PC-9 (cell line): ENCODE data around the gene ETDA.

Experiments used
- EZH2 ChIP-seq: fragments of 200-600 bp; sonication (generic); IDR thresholded peaks from 2 replicates; pipeline ENCODE4 v1.8.0; 2017; ENCODE audit warnings: antibody characterized with exemption, low read depth
- TF ChIP-seq, protein P1 (sequence below): fragments of 200-600 bp; sonication (generic); conservative IDR thresholded peaks from 2 replicates; pipeline ENCODE4 v1.6.1; 2017; ENCODE audit warnings: mixed run types, antibody characterized with exemption, mild to moderate bottlenecking, moderate library complexity

- TF ChIP-seq, protein P1, sequence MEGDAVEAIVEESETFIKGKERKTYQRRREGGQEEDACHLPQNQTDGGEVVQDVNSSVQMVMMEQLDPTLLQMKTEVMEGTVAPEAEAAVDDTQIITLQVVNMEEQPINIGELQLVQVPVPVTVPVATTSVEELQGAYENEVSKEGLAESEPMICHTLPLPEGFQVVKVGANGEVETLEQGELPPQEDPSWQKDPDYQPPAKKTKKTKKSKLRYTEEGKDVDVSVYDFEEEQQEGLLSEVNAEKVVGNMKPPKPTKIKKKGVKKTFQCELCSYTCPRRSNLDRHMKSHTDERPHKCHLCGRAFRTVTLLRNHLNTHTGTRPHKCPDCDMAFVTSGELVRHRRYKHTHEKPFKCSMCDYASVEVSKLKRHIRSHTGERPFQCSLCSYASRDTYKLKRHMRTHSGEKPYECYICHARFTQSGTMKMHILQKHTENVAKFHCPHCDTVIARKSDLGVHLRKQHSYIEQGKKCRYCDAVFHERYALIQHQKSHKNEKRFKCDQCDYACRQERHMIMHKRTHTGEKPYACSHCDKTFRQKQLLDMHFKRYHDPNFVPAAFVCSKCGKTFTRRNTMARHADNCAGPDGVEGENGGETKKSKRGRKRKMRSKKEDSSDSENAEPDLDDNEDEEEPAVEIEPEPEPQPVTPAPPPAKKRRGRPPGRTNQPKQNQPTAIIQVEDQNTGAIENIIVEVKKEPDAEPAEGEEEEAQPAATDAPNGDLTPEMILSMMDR: no peak
- no peak for TF ChIP-seq EZH2
Observed at GRCh38 chrX:135295238-135295943, 43.5 kb downstream of the ETDA start.
